ENCODE measurements around the gene ZNF177. TPM values are rescaled to one million over a fixed set of nuclear protein-coding genes. Genes with fewer than 3 reads are reported as not detected.

ZNF177 gene
- total RNA-seq, 1 donor from 2014 or later, result 10.6 TPM

DNA sequence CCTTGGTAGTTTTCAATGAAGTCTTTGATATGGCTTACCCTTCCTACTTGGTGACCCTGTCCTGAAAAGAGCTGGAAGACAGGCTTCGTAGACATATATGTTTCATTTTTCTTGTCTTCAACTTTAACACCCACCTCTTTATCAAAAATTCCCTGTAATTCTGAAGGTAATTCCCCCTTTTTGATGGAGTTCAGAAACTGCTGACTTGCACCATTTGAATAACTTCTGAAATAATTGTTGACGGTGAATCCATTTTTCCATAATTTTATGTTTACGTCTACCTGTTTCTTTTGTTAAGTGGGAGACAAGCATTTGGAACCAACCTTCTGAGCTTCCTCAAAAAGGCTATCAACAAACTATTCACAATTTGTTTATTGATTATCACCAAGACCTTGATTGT, 14.6 kb upstream of the ZNF177 start:
- H3K36me3 Mint-ChIP-seq, result peaks cover 66% of the 10 kb centered on the region
- no peak overlapping the region for H3K27ac Mint-ChIP-seq
- no peaks in the 10 kb centered on the region for H3K27me3 Mint-ChIP-seq
- H3K4me3 Mint-ChIP-seq, result no peak overlapping the region
- peaks cover 16% of the 10 kb centered on the region for H3K9me3 Mint-ChIP-seq
- no peaks in the 10 kb centered on the region for H3K4me1 Mint-ChIP-seq (ENCODE audit: unreplicated experiment)
- DNase-seq (ENCODE audit: extremely low spot score, unreplicated experiment), result no peak
- TF ChIP-seq, protein P1, sequence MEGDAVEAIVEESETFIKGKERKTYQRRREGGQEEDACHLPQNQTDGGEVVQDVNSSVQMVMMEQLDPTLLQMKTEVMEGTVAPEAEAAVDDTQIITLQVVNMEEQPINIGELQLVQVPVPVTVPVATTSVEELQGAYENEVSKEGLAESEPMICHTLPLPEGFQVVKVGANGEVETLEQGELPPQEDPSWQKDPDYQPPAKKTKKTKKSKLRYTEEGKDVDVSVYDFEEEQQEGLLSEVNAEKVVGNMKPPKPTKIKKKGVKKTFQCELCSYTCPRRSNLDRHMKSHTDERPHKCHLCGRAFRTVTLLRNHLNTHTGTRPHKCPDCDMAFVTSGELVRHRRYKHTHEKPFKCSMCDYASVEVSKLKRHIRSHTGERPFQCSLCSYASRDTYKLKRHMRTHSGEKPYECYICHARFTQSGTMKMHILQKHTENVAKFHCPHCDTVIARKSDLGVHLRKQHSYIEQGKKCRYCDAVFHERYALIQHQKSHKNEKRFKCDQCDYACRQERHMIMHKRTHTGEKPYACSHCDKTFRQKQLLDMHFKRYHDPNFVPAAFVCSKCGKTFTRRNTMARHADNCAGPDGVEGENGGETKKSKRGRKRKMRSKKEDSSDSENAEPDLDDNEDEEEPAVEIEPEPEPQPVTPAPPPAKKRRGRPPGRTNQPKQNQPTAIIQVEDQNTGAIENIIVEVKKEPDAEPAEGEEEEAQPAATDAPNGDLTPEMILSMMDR (conservative IDR thresholded peaks at IDR 0.05), result no peak

DNA sequence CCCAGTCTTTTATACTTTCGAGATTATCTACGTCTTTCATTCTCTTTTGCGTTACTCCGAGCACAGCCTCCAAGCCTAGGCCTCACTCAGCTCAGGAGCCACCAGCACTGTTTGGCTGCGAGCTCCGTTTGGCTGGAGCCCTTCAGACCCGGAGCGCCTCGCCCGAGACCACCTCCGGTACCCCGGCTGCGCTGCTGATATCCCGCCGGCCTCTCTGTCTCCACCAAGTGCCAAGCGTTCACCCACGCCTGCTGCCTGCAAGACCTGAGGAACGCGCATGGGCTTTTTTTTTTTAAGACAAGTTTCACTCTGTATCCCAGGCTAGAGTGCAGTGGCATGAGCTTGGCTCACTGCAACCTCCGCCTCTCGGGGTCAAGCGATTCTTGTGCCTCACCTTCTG, 14.1 kb upstream of the ZNF177 start:
- Mint-ChIP-seq H3K4me1 (ENCODE audit: unreplicated experiment) (no peaks in the 10 kb centered on the region), H3K36me3 (peaks cover 62% of the 10 kb centered on the region)

DNA sequence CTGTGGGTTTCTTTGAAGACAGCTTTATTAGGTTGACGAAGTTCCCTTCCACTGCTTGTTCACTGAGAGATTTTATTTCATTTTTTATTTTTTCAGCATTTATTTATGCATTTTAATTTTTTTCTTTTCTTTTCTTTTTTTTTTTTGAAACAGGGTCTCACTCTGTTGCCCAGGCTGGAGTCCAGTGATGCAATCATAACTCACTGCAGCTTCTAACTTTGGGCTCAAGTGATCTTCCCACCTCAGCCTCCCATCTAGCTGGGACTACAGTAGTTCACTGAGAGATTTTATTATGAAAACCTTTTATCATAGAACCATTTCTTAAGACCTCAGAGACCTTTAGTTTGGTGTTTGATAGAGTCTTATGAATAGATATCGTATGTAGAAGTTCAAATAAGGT, 10.3 kb upstream of the ZNF177 start:
- Mint-ChIP-seq H3K9me3 (peaks cover 13% of the 10 kb centered on the region), H3K36me3 (peaks cover 50% of the 10 kb centered on the region), H3K4me1 (ENCODE audit: unreplicated experiment) (no peaks in the 10 kb centered on the region), H3K27me3 (no peaks in the 10 kb centered on the region), H3K27ac (no peak overlapping the region), H3K4me3 (no peak overlapping the region)
- TF ChIP-seq, protein P1 (conservative IDR thresholded peaks at IDR 0.05), result no peak
- DNase-seq (ENCODE audit: extremely low spot score, unreplicated experiment), result no peak

More for the DNA sequence above, 14.1 kb upstream of the ZNF177 start:
- TF ChIP-seq, protein P1 (conservative IDR thresholded peaks at IDR 0.05), result no peak
- H3K27me3 Mint-ChIP-seq, result no peaks in the 10 kb centered on the region
- H3K9me3 Mint-ChIP-seq, result peaks cover 16% of the 10 kb centered on the region
- no peak overlapping the region for H3K4me3 Mint-ChIP-seq
- DNase-seq (ENCODE audit: extremely low spot score, unreplicated experiment), result no peak
- no peak overlapping the region for H3K27ac Mint-ChIP-seq

DNA sequence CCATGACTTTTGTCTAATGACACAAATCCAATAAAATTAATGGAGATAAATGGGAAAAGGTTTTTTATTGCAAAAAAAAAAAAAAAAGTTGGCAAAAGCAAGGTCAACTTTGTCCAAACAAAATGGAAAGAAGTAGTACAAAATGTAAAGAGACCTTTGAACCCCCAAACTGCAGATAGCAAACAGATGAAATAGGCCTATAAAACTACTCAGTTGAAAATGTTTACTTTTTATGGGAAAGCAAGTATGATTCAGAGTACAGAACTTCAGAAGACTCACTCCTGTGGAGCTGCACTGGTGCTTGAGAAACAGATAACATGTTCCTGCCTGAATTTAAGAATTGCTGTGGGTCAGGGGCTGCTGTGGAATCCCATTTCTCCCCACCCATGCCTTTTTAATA, 9.8 kb upstream of the ZNF177 start:
- TF ChIP-seq, protein P1 (conservative IDR thresholded peaks at IDR 0.05), result no peak
- Mint-ChIP-seq H3K4me3 (no peak overlapping the region), H3K9me3 (peaks cover 12% of the 10 kb centered on the region), H3K27ac (no peak overlapping the region), H3K27me3 (no peaks in the 10 kb centered on the region), H3K36me3 (peaks cover 52% of the 10 kb centered on the region), H3K4me1 (ENCODE audit: unreplicated experiment) (no peaks in the 10 kb centered on the region)
- DNase-seq (ENCODE audit: extremely low spot score, unreplicated experiment), result no peak

DNA sequence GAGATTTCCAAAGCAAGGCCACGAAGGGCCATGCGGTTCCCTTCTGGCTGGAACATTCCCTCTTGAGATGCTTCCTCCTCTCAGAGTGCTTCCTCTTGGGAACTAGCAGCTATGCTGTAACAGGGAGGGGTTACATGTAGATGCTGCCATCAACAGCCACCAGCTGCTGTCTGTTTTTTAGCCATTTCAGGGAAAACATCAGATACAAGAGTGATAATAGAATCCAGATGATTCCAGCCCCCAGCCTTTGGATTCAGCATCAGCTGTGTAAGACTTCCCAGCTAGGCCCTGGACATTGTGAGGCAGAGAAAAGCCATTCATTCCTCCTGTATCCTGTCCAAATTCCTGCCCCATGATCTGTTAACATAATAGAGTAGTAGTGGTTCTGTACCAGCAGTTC, 8.2 kb upstream of the ZNF177 start:
- Mint-ChIP-seq H3K4me3 (no peak overlapping the region), H3K27me3 (no peaks in the 10 kb centered on the region), H3K4me1 (ENCODE audit: unreplicated experiment) (no peaks in the 10 kb centered on the region), H3K27ac (no peak overlapping the region), H3K36me3 (peaks cover 47% of the 10 kb centered on the region), H3K9me3 (peaks cover 10% of the 10 kb centered on the region)
- TF ChIP-seq, protein P1 (conservative IDR thresholded peaks at IDR 0.05), result no peak
- DNase-seq (ENCODE audit: extremely low spot score, unreplicated experiment), result no peak

All from type B pancreatic cell (in vitro differentiated cells).